Measurements from ENCODE around the gene ACADVL. TPM values are rescaled to one million over a fixed set of nuclear protein-coding genes. Genes with fewer than 3 reads are reported as not detected.

The ACADVL gene
- polyA plus RNA-seq, 3 donors = 152 to 1,231 (median 154) TPM

GRCh38 chr17:7239091-7240027 lies 19.6 kb downstream of the ACADVL start, which contains the start of gene PHF23:
Gene PHF23, minus strand, starts transcription at chr17:7239457. Its CDS starts 178 bp downstream, at chr17:7239279.
- peaks cover 0 to 5% (median 0%) of the 10 kb centered on the region in 3 donors for H3K27me3 Mint-ChIP-seq (ENCODE audit: low read depth in 3 of 3)
- H3K36me3 Mint-ChIP-seq = peaks cover 37 to 56% of the 10 kb centered on the region in 2 donors
- DNase-seq = peak; percentile 98 to 99 (median 99)
- Histone ChIP-seq H3K9me3 (replicated peaks in 1 of 2; ENCODE audit: control insufficient read depth in 1 of 2, insufficient read depth in 1 of 2, low read length in 2 of 2) (no peaks in the 10 kb centered on the region), H3K79me2 (ENCODE audit: insufficient read depth, low read length) (peaks cover 63% of the 10 kb centered on the region), H3K27ac (ENCODE audit: low read depth in 1 of 2, low read length in 2 of 2) (peak within 1 kb of the TSS; percentile 64 to 100), H4K20me1 (ENCODE audit: insufficient read depth, low read length) (peaks cover 42% of the 10 kb centered on the region), H3K36me3 (replicated peaks in 1 of 2; ENCODE audit: control insufficient read depth in 1 of 2, insufficient read depth in 2 of 2, low read length in 2 of 2) (peaks cover 28 to 31% of the 10 kb centered on the region in 2 donors), H3K9ac (ENCODE audit: insufficient read depth, low read length, poor library complexity, severe bottlenecking) (peak within 1 kb of the TSS; percentile 100), H3K4me1 (ENCODE audit: control insufficient read depth in 1 of 2, insufficient read depth in 2 of 2, low read length in 2 of 2) (peaks cover 54 to 64% of the 10 kb centered on the region in 2 donors), H2AFZ (ENCODE audit: insufficient read depth, low read depth, low read length, poor library complexity, severe bottlenecking) (peak within 1 kb of the TSS; percentile 40), H3K4me3 (replicated peaks in 1 of 3; ENCODE audit: low read depth in 2 of 3, low read length in 3 of 3) (peak within 1 kb of the TSS; percentile 95 to 100 (median 98)), H3K4me2 (replicated peaks; ENCODE audit: extremely low read depth, low read length, poor library complexity, severe bottlenecking) (peak within 1 kb of the TSS; percentile 100), H3K27me3 (ENCODE audit: control insufficient read depth in 2 of 2, insufficient read depth in 2 of 2, low read length in 2 of 2) (no peaks in the 10 kb centered on the region)
- peaks cover 0 to 4% (median 0%) of the 10 kb centered on the region in 7 donors for H3K9me3 Mint-ChIP-seq
- H3K4me1 Mint-ChIP-seq = peaks cover 57% of the 10 kb centered on the region
- H3K27ac Mint-ChIP-seq = peak within 1 kb of the TSS; percentile 99 to 100 (median 100)
- peak within 1 kb of the TSS; percentile 98 to 99 for H3K4me3 Mint-ChIP-seq
- whole genome bisulfite sequencing (ENCODE audit: insufficient coverage) = under 1% methylated on average over 49 of the region's 72 CpGs
- TF ChIP-seq CTCF (IDR thresholded peaks at IDR 0.05) = no peak
- intact Hi-C loops (cut with micrococcal nuclease) = loop anchor here (5.0 to 10.0 kb wide), 2 partner anchors 68 to 245 kb away; partner anchors contain the start of genes EIF5A (in 2 of the 2), POLR2A (in 1 of the 2) and SLC35G6 (in 1 of the 2)

GRCh38 chr17:7240375-7240774 lies 20.6 kb downstream of the ACADVL start:
- TF ChIP-seq CTCF (IDR thresholded peaks at IDR 0.05) = no peak
- intact Hi-C loops (cut with micrococcal nuclease) = no loop called here
- Histone ChIP-seq H4K20me1 (ENCODE audit: insufficient read depth, low read length) (peaks cover 34% of the 10 kb centered on the region), H3K4me1 (ENCODE audit: control insufficient read depth in 1 of 2, insufficient read depth in 2 of 2, low read length in 2 of 2) (peaks cover 45 to 54% of the 10 kb centered on the region in 2 donors), H3K27me3 (ENCODE audit: control insufficient read depth in 2 of 2, insufficient read depth in 2 of 2, low read length in 2 of 2) (no peaks in the 10 kb centered on the region), H3K4me3 (replicated peaks in 1 of 3; ENCODE audit: low read depth in 2 of 3, low read length in 3 of 3) (peak overlapping the region; percentile 95 to 100 (median 98)), H3K27ac (ENCODE audit: low read depth in 1 of 2, low read length in 2 of 2) (peak overlapping the region; percentile 99 to 100), H3K9ac (ENCODE audit: insufficient read depth, low read length, poor library complexity, severe bottlenecking) (peak overlapping the region; percentile 100), H3K79me2 (ENCODE audit: insufficient read depth, low read length) (peaks cover 68% of the 10 kb centered on the region), H2AFZ (ENCODE audit: insufficient read depth, low read depth, low read length, poor library complexity, severe bottlenecking) (no peak overlapping the region), H3K36me3 (replicated peaks in 1 of 2; ENCODE audit: control insufficient read depth in 1 of 2, insufficient read depth in 2 of 2, low read length in 2 of 2) (peaks cover 32 to 34% of the 10 kb centered on the region in 2 donors), H3K9me3 (replicated peaks in 1 of 2; ENCODE audit: control insufficient read depth in 1 of 2, insufficient read depth in 1 of 2, low read length in 2 of 2) (no peaks in the 10 kb centered on the region), H3K4me2 (replicated peaks; ENCODE audit: extremely low read depth, low read length, poor library complexity, severe bottlenecking) (peak overlapping the region; percentile 100)
- peak; percentile 71 to 86 (median 84) for DNase-seq
- H3K4me3 Mint-ChIP-seq = peak overlapping the region; percentile 98 to 99
- peaks cover 0 to 3% (median 0%) of the 10 kb centered on the region in 3 donors for H3K27me3 Mint-ChIP-seq (ENCODE audit: low read depth in 3 of 3)
- H3K4me1 Mint-ChIP-seq = peaks cover 47% of the 10 kb centered on the region
- H3K27ac Mint-ChIP-seq = peak overlapping the region; percentile 99 to 100 (median 100)
- H3K36me3 Mint-ChIP-seq = peaks cover 37 to 59% of the 10 kb centered on the region in 2 donors
- peaks cover 0 to 4% (median 0%) of the 10 kb centered on the region in 7 donors for H3K9me3 Mint-ChIP-seq
- WGBS (ENCODE audit: insufficient coverage) = no CpG with 5 or more reads among the region's 4 CpGs

Data from CD14-positive monocyte (primary cell).